Erythroblast (primary cell): Measurements from ENCODE around the gene MAP3K20.

ENCODE experiments used
- GATA1 ChIP-seq: IDR thresholded peaks from 2 replicates; pipeline ENCODE4 v1.6.1; 2011; ENCODE audit warnings: low read depth, mild to moderate bottlenecking, control low read depth, low read length, moderate library complexity
- POLR2A ChIP-seq: IDR thresholded peaks from 2 replicates; pipeline ENCODE4 v1.6.1; 2011; ENCODE audit warnings: mild to moderate bottlenecking, low read length

DNA sequence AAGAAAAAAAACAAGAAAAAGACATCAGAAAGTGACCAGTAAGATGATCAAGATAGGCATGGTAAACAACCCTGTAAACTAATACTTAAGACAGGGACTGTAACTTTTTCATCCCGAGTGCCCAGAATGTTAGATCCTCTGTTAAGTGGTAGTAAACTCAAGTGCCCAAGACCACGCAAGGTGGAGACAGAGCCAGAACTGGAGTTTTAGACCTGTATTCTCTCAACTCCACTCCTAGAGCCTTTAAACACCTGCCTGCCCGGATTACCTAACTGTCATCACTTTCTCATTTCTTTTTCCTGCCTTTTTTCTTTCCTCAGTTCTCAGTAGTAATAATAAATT lies 203.9 kb downstream of the MAP3K20 start:
- TF ChIP-seq POLR2A (no peak), GATA1 (no peak)
